Endothelial cell (in vitro differentiated cells): ENCODE measurements around the gene HSPA13. TPM values are rescaled to one million over a fixed set of nuclear protein-coding genes. Genes with fewer than 3 reads are reported as not detected.

Experiments
- DNase-seq: peaks from one replicate; pipeline ENCODE4 v3.0.0; 2021; ENCODE audit warnings: low spot score
- H3K27ac Mint-ChIP-seq: one replicate; pipeline ENCODE4 v1.8.0; 2021; ENCODE audit warnings: mixed read lengths, inconsistent platforms; ENCODE audit not compliant: unreplicated experiment
- H3K27me3 Mint-ChIP-seq: one replicate; pipeline ENCODE4 v1.8.0; 2021; ENCODE audit warnings: mild to moderate bottlenecking, moderate library complexity, mixed read lengths, inconsistent platforms; ENCODE audit not compliant: unreplicated experiment
- H3K36me3 Mint-ChIP-seq: one replicate; pipeline ENCODE4 v1.8.0; 2021; ENCODE audit warnings: mild to moderate bottlenecking, low read depth, mixed read lengths, inconsistent platforms; ENCODE audit not compliant: unreplicated experiment
- H3K4me1 Mint-ChIP-seq: one replicate; pipeline ENCODE4 v1.8.0; 2021; ENCODE audit warnings: mild to moderate bottlenecking, mixed read lengths, inconsistent platforms; ENCODE audit not compliant: unreplicated experiment
- H3K4me3 Mint-ChIP-seq: one replicate; pipeline ENCODE4 v1.8.0; 2021; ENCODE audit warnings: mild to moderate bottlenecking, mixed read lengths, inconsistent platforms; ENCODE audit not compliant: unreplicated experiment
- H3K9me3 Mint-ChIP-seq: one replicate; pipeline ENCODE4 v1.8.0; 2021; ENCODE audit warnings: mixed read lengths, inconsistent platforms; ENCODE audit not compliant: unreplicated experiment
- CTCF ChIP-seq: fragments of 200-600 bp; sonication (generic); IDR thresholded peaks from one replicate; pipeline ENCODE4 v1.5.0; 2021; ENCODE audit warnings: antibody characterized with exemption; ENCODE audit not compliant: unreplicated experiment
- total RNA-seq: library from RNA; stranded (reverse); fragmentation: NEBNext Ultra II Directional; extraction: Animal tissue kit (Norgen Biotek cat#: 25700); gene quantifications from one replicate; pipeline ENCODE4 v1.2.1, GENCODE V29; 2021; ENCODE audit not compliant: unreplicated experiment

The HSPA13 gene
- total RNA-seq, 1 donor from 2014 or later, result 37.0 TPM

- H3K36me3 Mint-ChIP-seq, result no peaks in the 10 kb centered on the region
- peak; percentile 61 for TF ChIP-seq CTCF
- H3K27ac Mint-ChIP-seq, result no peak overlapping the region
- no peaks in the 10 kb centered on the region for H3K9me3 Mint-ChIP-seq
- H3K27me3 Mint-ChIP-seq, result no peaks in the 10 kb centered on the region
- H3K4me1 Mint-ChIP-seq, result peaks cover 4% of the 10 kb centered on the region
- H3K4me3 Mint-ChIP-seq, result no peak overlapping the region
- DNase-seq, result no peak
Measured at GRCh38 chr21:14403681-14404318, 20.9 kb upstream of the HSPA13 start.

- H3K9me3 Mint-ChIP-seq, result no peaks in the 10 kb centered on the region
- no peak overlapping the region for H3K4me3 Mint-ChIP-seq
- peaks cover 4% of the 10 kb centered on the region for H3K4me1 Mint-ChIP-seq
- H3K36me3 Mint-ChIP-seq, result no peaks in the 10 kb centered on the region
- DNase-seq, result no peak
- H3K27me3 Mint-ChIP-seq, result no peaks in the 10 kb centered on the region
- H3K27ac Mint-ChIP-seq, result no peak overlapping the region
- no peak for TF ChIP-seq CTCF
Measured at GRCh38 chr21:14401217-14401616, 18.3 kb upstream of the HSPA13 start.

- Mint-ChIP-seq H3K27ac (no peak overlapping the region), H3K36me3 (no peaks in the 10 kb centered on the region), H3K4me1 (peaks cover 4% of the 10 kb centered on the region), H3K9me3 (no peaks in the 10 kb centered on the region), H3K27me3 (no peaks in the 10 kb centered on the region), H3K4me3 (no peak overlapping the region)
- no peak for TF ChIP-seq CTCF
- no peak for DNase-seq
Measured at GRCh38 chr21:14388282-14388681, 5.3 kb upstream of the HSPA13 start.

GRCh38 chr21:14384453-14384852 lies 1.5 kb upstream of the HSPA13 start:
- H3K36me3 Mint-ChIP-seq, result no peaks in the 10 kb centered on the region
- no peaks in the 10 kb centered on the region for H3K27me3 Mint-ChIP-seq
- H3K27ac Mint-ChIP-seq, result peak overlapping the region; percentile 99
- TF ChIP-seq CTCF, result no peak
- H3K4me1 Mint-ChIP-seq, result peaks cover 17% of the 10 kb centered on the region
- H3K4me3 Mint-ChIP-seq, result peak overlapping the region; percentile 100
- no peaks in the 10 kb centered on the region for H3K9me3 Mint-ChIP-seq
- DNase-seq, result no peak

- peaks cover 17% of the 10 kb centered on the region for H3K4me1 Mint-ChIP-seq
- H3K27ac Mint-ChIP-seq, result peak overlapping the region; percentile 99
- H3K36me3 Mint-ChIP-seq, result no peaks in the 10 kb centered on the region
- no peaks in the 10 kb centered on the region for H3K9me3 Mint-ChIP-seq
- no peak for DNase-seq
- TF ChIP-seq CTCF, result no peak
- no peaks in the 10 kb centered on the region for H3K27me3 Mint-ChIP-seq
- peak overlapping the region; percentile 100 for H3K4me3 Mint-ChIP-seq
Measured at GRCh38 chr21:14383596-14384180, 742 bp upstream of the HSPA13 start.
